ENCODE results near the gene EXD3. TPM values are rescaled to one million over a fixed set of nuclear protein-coding genes. Genes with fewer than 3 reads are reported as not detected.
A peak's percentile ranks its signal among the peaks of the same experiment; 100 is the strongest.
"Not testable (repeated sequence)": the region's sequence is repeated elsewhere in the genome, so short reads cannot be mapped to it uniquely, and the experiment has no call there.

EXD3 gene
- total RNA-seq, 2 experiments from 2014 or later = 17.9 to 18.1 TPM

DNA sequence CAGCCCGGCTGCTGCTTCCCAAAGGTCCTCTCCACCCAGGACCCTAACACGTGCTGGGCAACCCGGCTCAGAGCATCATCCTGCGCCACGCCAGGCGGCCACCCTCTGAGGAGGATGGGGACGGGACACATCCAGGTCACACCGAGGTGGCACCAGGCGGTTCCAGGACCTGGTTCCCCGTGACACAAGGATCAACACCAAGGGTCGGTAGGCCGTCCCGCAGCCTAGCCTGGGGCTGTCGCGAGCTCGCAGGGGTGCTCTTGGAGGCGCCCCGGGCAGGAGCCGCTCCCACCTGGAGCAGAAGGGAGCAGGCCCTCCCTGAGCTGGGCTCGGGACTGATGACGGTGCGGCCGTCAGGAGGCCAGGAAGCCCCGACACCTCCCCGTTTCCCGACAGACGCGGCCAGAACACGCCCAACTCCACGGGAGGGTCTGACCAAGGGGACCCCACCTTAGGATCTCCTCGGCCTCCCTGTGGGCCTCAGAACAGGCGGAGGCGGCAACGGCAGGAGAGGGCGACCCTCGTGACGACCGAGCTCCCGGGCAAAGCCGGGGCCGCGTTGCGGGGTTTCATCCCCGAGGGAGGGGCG is 6.3 kb downstream of the EXD3 start:
- ChIA-PET POLR2A (no interaction called here), CTCF (no interaction called here)
- Mint-ChIP-seq H3K27me3 (no peaks in the 10 kb centered on the region), H3K27ac (no peak overlapping the region), H3K4me3 (no peak overlapping the region), H3K4me1 (peaks cover 14% of the 10 kb centered on the region), H3K36me3 (ENCODE audit: low read depth) (no peaks in the 10 kb centered on the region), H3K9me3 (no peaks in the 10 kb centered on the region)
- no peak for DNase-seq

DNA sequence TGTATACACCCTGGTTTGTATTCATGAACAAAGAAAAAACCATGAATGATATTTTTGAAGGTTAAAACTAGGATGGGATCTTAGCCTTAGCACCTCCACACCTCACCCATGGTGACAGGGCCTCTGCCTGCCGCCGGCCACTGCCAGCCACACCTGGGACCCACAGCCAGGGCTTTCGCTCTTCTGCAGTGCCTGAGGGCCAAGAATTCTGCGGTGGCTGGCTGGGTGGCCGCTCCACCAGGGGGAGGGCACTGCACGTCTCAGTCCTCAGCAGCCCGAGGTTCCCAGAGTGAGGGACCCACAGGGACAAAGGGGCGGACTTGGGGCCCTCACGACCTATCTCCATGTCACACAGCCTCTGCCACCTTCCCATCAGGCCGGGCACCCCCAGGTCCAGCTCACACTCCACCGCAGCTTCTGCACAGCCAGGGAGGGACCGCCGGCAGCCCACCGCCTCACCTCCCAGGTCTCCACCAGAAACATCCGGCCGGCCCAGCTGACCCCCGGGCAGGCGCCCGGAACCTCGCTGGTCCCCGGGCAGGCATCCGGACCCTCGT is 6.9 kb downstream of the EXD3 start:
- no peaks in the 10 kb centered on the region for H3K9me3 Mint-ChIP-seq

DNA sequence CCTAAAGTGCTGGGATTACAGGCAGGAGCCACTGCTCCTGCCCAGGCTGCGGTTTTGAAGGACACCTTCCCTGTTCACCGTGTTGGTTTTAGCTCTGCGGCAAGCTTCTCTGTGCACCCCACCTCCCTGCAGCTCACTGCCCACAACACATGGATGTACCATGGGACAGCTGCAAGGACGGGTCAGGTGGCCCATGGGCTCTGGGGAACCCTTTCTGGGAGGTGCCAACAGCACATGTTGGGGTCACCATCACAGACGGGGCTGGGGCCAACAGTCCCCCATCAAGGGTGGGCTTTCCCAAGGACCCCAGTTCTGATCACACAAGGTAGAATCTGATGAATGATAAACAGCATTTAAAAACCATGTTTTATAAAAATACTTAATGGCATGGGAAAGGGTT is 7.5 kb downstream of the EXD3 start:
- DNase-seq = no peak
- Mint-ChIP-seq H3K4me3 (no peak overlapping the region), H3K9me3 (no peaks in the 10 kb centered on the region), H3K27ac (no peak overlapping the region), H3K4me1 (peaks cover 20% of the 10 kb centered on the region), H3K36me3 (ENCODE audit: low read depth) (no peaks in the 10 kb centered on the region), H3K27me3 (no peaks in the 10 kb centered on the region)
- ChIA-PET CTCF (interaction anchor here (1.2 kb wide), 1 partner anchor 10 kb away, joined by 3 read pairs; no protein-coding TSS in a partner anchor), POLR2A (no interaction called here)

More for the DNA sequence above, 6.9 kb downstream of the EXD3 start:
- Mint-ChIP-seq H3K4me3 (no peak overlapping the region), H3K4me1 (peaks cover 16% of the 10 kb centered on the region), H3K27me3 (no peaks in the 10 kb centered on the region), H3K36me3 (ENCODE audit: low read depth) (no peaks in the 10 kb centered on the region), H3K27ac (no peak overlapping the region)
- ChIA-PET POLR2A (no interaction called here), CTCF (no interaction called here)
- DNase-seq = no peak

DNA sequence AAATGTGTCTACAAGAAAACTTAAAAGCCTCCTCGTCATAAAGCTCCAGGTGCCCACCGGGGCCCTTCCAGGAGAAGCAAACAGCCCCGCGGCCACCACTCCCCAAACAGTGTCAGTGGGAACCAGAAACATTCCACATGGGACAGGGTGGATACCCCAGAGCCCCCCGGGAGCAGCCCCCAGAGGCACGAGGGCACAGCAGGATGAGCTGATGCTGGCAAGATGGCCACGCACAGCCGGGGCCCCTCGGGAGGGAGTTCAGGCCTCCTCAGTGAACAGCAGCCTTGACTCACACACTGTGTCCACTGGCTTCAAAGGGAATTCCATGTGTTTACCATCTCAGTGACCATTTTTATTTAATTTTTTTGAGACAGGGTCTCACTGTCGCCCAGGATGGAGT is 10.5 kb downstream of the EXD3 start:
- H3K36me3 Mint-ChIP-seq (ENCODE audit: low read depth) = no peaks in the 10 kb centered on the region
- no peak for DNase-seq
- POLR2A ChIA-PET = interaction anchor here (1.6 kb wide), 1 partner anchor 10 kb away, joined by 5 read pairs; the partner anchor contains the start of gene EXD3
- no peak overlapping the region for H3K27ac Mint-ChIP-seq
- CTCF ChIA-PET = no interaction called here
- H3K9me3 Mint-ChIP-seq = no peaks in the 10 kb centered on the region
- no peaks in the 10 kb centered on the region for H3K27me3 Mint-ChIP-seq
- H3K4me1 Mint-ChIP-seq = peaks cover 23% of the 10 kb centered on the region
- H3K4me3 Mint-ChIP-seq = no peak overlapping the region

DNA sequence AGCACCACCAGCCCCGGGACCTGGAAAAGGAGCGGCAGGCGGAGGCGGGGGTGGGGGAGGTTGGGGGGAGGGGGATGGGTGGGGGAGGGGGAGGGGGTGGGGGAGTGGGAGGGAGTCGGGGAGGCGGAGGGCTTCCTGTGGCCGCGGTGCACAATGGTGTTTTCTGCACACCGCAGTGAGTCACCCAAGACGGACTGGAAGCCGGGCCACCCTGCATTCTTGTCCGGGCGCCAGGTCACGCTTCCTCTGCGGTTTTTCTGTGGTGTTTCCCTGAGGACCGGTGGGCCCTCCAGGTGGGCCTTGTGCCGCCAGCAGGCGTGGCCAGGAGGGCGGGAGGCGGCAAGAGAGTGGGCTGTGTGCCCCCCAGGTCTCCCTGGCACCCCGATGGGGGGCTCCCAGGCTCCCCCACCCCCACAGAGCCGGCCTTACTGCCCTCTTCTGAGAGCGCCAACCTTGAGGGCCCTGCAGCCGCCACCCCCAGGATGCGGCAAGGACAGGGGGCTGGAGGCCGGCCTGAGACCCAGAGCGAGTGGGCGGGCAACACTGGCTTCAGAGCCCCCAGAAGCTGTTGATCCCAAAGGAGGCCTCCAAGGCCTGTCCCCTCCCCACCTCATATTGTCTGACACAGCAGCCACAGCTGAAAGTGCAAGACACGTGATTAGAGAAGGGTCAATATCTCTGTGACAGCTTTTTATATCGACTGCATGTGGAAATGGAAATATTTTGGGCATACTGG is 11.1 kb downstream of the EXD3 start:
- Mint-ChIP-seq H3K27me3 (no peaks in the 10 kb centered on the region), H3K36me3 (ENCODE audit: low read depth) (no peaks in the 10 kb centered on the region), H3K9me3 (no peaks in the 10 kb centered on the region), H3K27ac (no peak overlapping the region), H3K4me3 (no peak overlapping the region), H3K4me1 (peaks cover 23% of the 10 kb centered on the region)
- POLR2A ChIA-PET = interaction anchor here (0.8 to 1.6 kb wide), 2 partner anchors 11 kb away, joined by 3 to 5 read pairs; partner anchors contain the start of genes EXD3 and NOXA1
- DNase-seq = peak; percentile 66
- CTCF ChIA-PET = interaction anchor here (0.8 kb wide), 1 partner anchor 11 kb away, joined by 3 read pairs; the partner anchor contains the start of genes EXD3 and NOXA1

DNA sequence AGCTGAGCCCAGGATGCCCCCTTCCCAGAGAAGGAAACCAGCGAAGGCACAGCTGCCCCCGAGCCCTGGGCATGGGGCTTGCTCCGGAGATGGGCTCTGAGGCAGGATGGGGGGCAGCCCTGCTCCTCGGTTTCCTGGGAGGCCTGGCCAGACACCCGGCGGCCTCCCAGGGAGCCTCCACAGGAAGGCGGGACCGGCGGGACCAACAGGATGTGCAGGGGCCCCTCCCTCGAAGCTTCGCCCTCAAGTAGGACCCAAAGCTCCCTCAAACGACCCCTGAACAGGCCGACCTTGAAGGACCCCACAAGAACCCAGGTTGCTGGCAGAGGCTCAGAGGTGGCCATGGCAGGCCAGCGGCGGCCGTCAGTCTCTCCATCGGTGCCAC is 11.7 kb downstream of the EXD3 start:
- Mint-ChIP-seq H3K9me3 (no peaks in the 10 kb centered on the region), H3K4me3 (peak overlapping the region; percentile 24), H3K27me3 (no peaks in the 10 kb centered on the region), H3K4me1 (peaks cover 23% of the 10 kb centered on the region), H3K36me3 (ENCODE audit: low read depth) (no peaks in the 10 kb centered on the region), H3K27ac (no peak overlapping the region)
- CTCF ChIA-PET = interaction anchor here (0.8 kb wide), 1 partner anchor 12 kb away, joined by 3 read pairs; the partner anchor contains the start of genes EXD3 and NOXA1
- no peak for DNase-seq
- POLR2A ChIA-PET = interaction anchor here (0.8 kb wide), 1 partner anchor 12 kb away, joined by 3 read pairs; the partner anchor contains the start of genes EXD3 and NOXA1

DNA sequence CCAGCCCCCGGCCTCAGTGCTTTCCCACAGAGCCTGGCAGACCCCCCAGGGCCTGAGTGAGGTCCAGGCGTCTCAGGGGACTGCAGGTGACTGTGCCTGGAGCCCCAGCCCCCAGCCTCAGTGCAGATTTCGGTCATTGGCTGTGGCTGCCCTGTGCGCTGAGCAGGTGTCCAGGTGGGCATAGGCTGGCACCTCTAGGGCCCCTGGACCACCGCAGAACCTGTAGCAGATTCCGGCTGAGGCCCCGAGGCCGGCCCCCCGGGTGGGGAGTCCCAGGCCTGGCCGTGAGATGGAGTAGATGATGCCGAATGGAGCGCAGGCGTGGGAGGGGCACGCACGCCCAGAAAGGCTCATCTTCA is 12.1 kb downstream of the EXD3 start:
- Mint-ChIP-seq H3K27ac (no peak overlapping the region), H3K9me3 (no peaks in the 10 kb centered on the region), H3K4me1 (peaks cover 25% of the 10 kb centered on the region), H3K36me3 (ENCODE audit: low read depth) (no peaks in the 10 kb centered on the region), H3K4me3 (no peak overlapping the region), H3K27me3 (no peaks in the 10 kb centered on the region)
- POLR2A ChIA-PET = interaction anchor here (0.8 kb wide), 1 partner anchor 12 kb away, joined by 3 read pairs; the partner anchor contains the start of genes EXD3 and NOXA1
- CTCF ChIA-PET = interaction anchor here (0.8 to 1.4 kb wide), 2 partner anchors 12 to 109 kb away, joined by 3 to 4 read pairs; partner anchors contain the start of genes EXD3, NOXA1 and NRARP
- no peak for DNase-seq

DNA sequence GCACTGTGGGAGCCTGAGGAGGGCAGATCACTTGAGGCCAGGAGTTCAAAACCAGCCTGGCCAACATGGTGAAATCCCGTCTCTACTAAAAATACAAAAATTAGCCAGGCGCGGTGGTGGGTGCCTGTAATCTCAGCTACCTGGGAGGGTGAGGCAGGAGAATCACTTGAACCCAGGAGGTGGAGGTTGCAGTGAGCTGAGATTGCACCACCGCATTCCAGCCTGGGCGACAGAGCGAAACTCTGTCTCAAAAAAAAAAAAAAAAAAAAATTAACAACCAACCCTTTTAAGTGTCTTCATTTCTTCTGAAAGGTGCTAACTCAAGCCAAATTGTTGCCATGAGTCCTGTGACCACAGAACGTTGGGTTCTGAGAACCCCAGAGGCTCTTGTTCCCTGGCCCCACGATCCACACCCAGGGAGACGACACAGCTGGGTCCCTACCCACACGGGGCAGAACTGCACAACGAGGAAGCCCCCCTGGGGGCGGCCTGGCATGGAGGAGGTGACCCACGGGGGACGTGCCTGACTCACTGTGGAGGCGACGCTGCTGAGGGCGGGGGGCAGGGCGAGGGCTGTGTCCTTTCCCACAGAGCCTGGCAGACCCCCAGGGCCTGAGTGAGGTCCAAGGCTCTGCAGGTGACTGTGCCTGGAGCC is 12.6 kb downstream of the EXD3 start:
- CTCF ChIA-PET = interaction anchor here (1.4 kb wide), 1 partner anchor 108 kb away, joined by 4 read pairs; the partner anchor contains the start of gene NRARP
- peaks cover 27% of the 10 kb centered on the region for H3K4me1 Mint-ChIP-seq
- H3K9me3 Mint-ChIP-seq; H3K4me3 Mint-ChIP-seq; DNase-seq; H3K27me3 Mint-ChIP-seq; H3K36me3 Mint-ChIP-seq (ENCODE audit: low read depth); POLR2A ChIA-PET; H3K27ac Mint-ChIP-seq: not testable (repeated sequence)

DNA sequence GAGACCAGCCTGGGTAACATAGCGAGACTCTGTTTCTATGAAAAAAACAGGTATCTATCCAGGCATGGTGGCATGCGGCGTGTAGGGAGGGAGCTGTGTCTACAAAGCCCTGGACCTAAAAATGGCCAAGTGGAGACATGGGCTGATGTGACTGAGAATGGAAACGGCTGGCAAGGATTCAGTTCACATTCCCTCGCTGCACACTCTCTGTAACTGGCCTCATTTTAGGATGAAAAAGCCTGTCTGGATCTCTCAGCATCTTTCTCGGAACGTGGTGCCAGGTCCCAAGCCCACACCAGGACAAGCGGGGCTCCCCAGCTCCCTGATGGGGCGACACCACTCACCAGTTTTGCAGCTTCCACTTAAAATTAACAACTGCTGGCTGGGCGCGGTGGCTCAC is 13.4 kb downstream of the EXD3 start:
- CTCF ChIA-PET = interaction anchor here (1.4 kb wide), 1 partner anchor 108 kb away, joined by 4 read pairs; the partner anchor contains the start of gene NRARP
- no peaks in the 10 kb centered on the region for H3K36me3 Mint-ChIP-seq (ENCODE audit: low read depth)
- H3K27me3 Mint-ChIP-seq = peaks cover 2% of the 10 kb centered on the region
- POLR2A ChIA-PET = no interaction called here
- no peak overlapping the region for H3K27ac Mint-ChIP-seq
- no peaks in the 10 kb centered on the region for H3K9me3 Mint-ChIP-seq
- H3K4me3 Mint-ChIP-seq = no peak overlapping the region
- H3K4me1 Mint-ChIP-seq = peaks cover 26% of the 10 kb centered on the region
- DNase-seq = no peak

DNA sequence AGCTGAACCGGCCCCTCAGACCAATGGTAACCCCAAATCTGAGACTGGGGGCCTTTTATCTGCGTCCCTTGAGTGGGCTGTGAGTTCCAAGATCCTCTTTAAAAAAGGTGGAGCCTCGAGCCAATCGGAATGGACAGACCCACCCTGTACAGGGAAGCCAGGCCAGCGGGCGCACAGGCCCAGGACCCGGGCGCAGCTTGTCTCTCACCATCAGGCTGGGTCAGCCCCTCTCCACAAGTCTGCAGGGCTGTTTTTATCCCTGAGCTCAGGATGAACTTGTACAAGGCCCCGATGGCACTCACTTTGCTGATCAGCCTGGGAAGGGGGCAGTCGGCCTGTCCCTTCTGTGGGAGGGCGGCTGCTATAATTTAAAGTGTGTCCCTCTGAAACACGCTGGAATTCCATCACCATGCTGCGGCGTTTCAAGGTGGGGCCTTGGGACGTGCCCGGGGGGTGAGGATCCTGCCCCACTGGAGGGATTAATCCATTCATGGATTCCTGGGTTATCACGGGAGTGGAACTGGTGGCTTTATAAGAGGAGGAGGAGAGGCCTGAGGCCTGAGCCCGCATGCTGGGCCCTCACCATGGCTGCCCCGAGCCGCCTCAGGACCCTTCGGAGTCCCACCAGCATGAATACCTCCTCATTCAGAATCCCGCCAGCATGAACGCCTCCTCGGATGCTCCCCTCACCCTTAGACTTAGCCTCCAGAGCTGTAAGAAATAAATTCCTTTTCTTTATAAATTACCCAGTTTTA is 14.1 kb downstream of the EXD3 start:
- CTCF ChIA-PET = interaction anchor here (0.7 to 1.8 kb wide), 2 partner anchors 107 to 488 kb away, joined by 3 to 4 read pairs; partner anchors contain the start of gene NRARP
- Mint-ChIP-seq H3K27me3 (peaks cover 2% of the 10 kb centered on the region), H3K9me3 (no peaks in the 10 kb centered on the region), H3K4me1 (peaks cover 22% of the 10 kb centered on the region), H3K36me3 (ENCODE audit: low read depth) (no peaks in the 10 kb centered on the region), H3K4me3 (no peak overlapping the region), H3K27ac (no peak overlapping the region)
- DNase-seq = no peak
- POLR2A ChIA-PET = no interaction called here

DNA sequence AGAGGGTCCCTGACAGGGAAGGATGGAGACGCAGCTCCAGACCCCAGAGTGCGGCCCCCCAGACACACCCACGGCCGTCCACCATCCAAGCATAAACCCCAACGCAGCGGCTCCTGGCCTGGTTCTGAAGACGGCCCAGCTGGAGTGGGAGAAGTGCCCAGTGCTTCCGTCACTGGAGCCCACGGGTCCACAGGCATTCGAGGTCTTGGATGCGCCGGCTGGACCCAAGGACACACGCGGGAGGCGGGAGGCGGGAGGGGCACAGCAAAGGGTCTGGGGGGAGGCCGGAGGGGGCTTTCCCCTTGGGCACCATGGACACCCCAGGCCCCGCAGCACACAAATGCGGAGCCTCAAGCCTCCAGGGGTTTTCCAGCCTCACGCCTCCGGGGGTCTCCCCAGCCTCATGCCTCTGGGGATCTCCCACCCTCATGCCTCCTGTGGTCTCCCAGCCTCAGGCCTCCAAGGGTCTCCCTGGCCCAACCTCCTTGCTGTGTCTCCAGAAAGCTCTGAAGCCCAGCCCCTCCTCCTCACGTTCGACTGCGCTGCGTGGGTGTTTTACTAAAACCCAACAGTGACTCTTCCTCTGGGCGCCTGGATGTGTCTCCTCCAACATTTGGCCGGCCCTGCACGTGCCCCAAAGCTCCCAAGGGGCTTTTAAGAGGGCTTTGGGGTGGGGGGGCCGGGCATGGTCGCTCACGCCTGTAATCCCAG is 15.2 kb downstream of the EXD3 start:
- Mint-ChIP-seq H3K9me3 (no peaks in the 10 kb centered on the region), H3K4me1 (peaks cover 19% of the 10 kb centered on the region), H3K36me3 (ENCODE audit: low read depth) (no peaks in the 10 kb centered on the region), H3K27me3 (peaks cover 2% of the 10 kb centered on the region), H3K27ac (no peak overlapping the region), H3K4me3 (no peak overlapping the region)
- POLR2A ChIA-PET = no interaction called here
- CTCF ChIA-PET = interaction anchor here (0.7 to 1.8 kb wide), 3 partner anchors 106 to 487 kb away, joined by 3 to 4 read pairs (median 3); partner anchors contain the start of genes NRARP and TOR4A
- DNase-seq = no peak
